HCT116 (cell line): ENCODE measurements around the gene QRICH1.

Experiments
- ATF3 ChIP-seq: IDR thresholded peaks from 2 replicates; pipeline ENCODE4 v1.6.1; 2012
- CBX3 ChIP-seq: IDR thresholded peaks from 2 replicates; pipeline ENCODE4 v1.6.1; 2012; ENCODE audit warnings: low read depth
- CEBPB ChIP-seq: IDR thresholded peaks from 2 replicates; pipeline ENCODE4 v1.6.1; 2012; ENCODE audit warnings: low read depth
- CTCF ChIP-seq, 3 experiments: fragments of 200-600 bp in 1 of 3; sonication (generic) in 1 of 3; IDR thresholded peaks in 2 of 3; conservative IDR thresholded peaks in 1 of 3; 2 replicates each; pipeline ENCODE4 v1.5.1; 2012 to 2017; ENCODE audit warnings: low read depth in 2 of 3, low read length in 2 of 3, antibody characterized with exemption in 1 of 3, borderline replicate concordance in 1 of 3, control low read depth in 1 of 3, mild to moderate bottlenecking in 1 of 3, mixed read lengths in 1 of 3, mixed run types in 1 of 3, moderate library complexity in 1 of 3; ENCODE audit not compliant: insufficient read depth in 1 of 3
- ELF1 ChIP-seq: IDR thresholded peaks from 2 replicates; pipeline ENCODE4 v1.6.1; 2012; ENCODE audit warnings: low read depth, borderline replicate concordance
- EZH2 ChIP-seq: fragments of 200-600 bp; sonication (generic); IDR thresholded peaks from 2 replicates; pipeline ENCODE4 v1.6.1; 2017; ENCODE audit warnings: antibody characterized with exemption, mixed run types
- EZH2phosphoT487 ChIP-seq: fragments of 200-600 bp; IDR thresholded peaks from 2 replicates; pipeline ENCODE4 v1.6.1; 2018; ENCODE audit warnings: antibody characterized with exemption, borderline replicate concordance
- JUND ChIP-seq: IDR thresholded peaks from 2 replicates; pipeline ENCODE4 v1.6.1; 2012
- POLR2A ChIP-seq: IDR thresholded peaks from 2 replicates; pipeline ENCODE4 v1.7.0; 2011; ENCODE audit warnings: borderline replicate concordance; ENCODE audit not compliant: insufficient read depth, insufficient read length; ENCODE audit errors: extremely low read depth
- POLR2AphosphoS5 ChIP-seq: IDR thresholded peaks from 2 replicates; pipeline ENCODE4 v1.6.1; 2011; ENCODE audit warnings: mild to moderate bottlenecking, low read depth, low read length, moderate library complexity
- REST ChIP-seq: IDR thresholded peaks from 2 replicates; pipeline ENCODE4 v1.6.1; 2012; ENCODE audit warnings: low read depth
- YY1 ChIP-seq: IDR thresholded peaks from 2 replicates; pipeline ENCODE4 v1.6.1; 2011; ENCODE audit warnings: low read length, low read depth, moderate library complexity, mild to moderate bottlenecking; ENCODE audit not compliant: insufficient replicate concordance; ENCODE audit errors: extremely low read depth
- ZBTB33 ChIP-seq: IDR thresholded peaks from 2 replicates; pipeline ENCODE4 v1.6.1; 2011; ENCODE audit warnings: mild to moderate bottlenecking, low read length, moderate library complexity; ENCODE audit not compliant: insufficient replicate concordance; ENCODE audit errors: extremely low read depth

GRCh38 chr3:48989126-48989795, 104.6 kb downstream of the QRICH1 start:
- TF ChIP-seq CBX3 (no peak), CTCF (IDR thresholded peaks at IDR 0.05 in 2 of 3, conservative IDR thresholded peaks at IDR 0.05 in 1 of 3; ENCODE audit: borderline replicate concordance in 1 of 3, insufficient read depth in 1 of 3, low read depth in 2 of 3, low read length in 2 of 3) (no peak), POLR2A (no peak), ZBTB33 (no peak), ELF1 (no peak), CEBPB (no peak), POLR2AphosphoS5 (no peak), EZH2phosphoT487 (no peak), REST (no peak), ATF3 (no peak), EZH2 (no peak), YY1 (no peak), JUND (no peak)
